ENCODE data around the gene TRPM2. TPM values are rescaled to one million over a fixed set of nuclear protein-coding genes. Genes with fewer than 3 reads are reported as not detected.
A peak's percentile ranks its signal among the peaks of the same experiment; 100 is the strongest.

Gene TRPM2
- total and polyA plus RNA-seq, 2 of the 13 experiments (the other 11 are each of a cell fraction or from before 2014, with no cell fraction given): 0.07 to 0.20 TPM

- TF ChIP-seq, protein P1, sequence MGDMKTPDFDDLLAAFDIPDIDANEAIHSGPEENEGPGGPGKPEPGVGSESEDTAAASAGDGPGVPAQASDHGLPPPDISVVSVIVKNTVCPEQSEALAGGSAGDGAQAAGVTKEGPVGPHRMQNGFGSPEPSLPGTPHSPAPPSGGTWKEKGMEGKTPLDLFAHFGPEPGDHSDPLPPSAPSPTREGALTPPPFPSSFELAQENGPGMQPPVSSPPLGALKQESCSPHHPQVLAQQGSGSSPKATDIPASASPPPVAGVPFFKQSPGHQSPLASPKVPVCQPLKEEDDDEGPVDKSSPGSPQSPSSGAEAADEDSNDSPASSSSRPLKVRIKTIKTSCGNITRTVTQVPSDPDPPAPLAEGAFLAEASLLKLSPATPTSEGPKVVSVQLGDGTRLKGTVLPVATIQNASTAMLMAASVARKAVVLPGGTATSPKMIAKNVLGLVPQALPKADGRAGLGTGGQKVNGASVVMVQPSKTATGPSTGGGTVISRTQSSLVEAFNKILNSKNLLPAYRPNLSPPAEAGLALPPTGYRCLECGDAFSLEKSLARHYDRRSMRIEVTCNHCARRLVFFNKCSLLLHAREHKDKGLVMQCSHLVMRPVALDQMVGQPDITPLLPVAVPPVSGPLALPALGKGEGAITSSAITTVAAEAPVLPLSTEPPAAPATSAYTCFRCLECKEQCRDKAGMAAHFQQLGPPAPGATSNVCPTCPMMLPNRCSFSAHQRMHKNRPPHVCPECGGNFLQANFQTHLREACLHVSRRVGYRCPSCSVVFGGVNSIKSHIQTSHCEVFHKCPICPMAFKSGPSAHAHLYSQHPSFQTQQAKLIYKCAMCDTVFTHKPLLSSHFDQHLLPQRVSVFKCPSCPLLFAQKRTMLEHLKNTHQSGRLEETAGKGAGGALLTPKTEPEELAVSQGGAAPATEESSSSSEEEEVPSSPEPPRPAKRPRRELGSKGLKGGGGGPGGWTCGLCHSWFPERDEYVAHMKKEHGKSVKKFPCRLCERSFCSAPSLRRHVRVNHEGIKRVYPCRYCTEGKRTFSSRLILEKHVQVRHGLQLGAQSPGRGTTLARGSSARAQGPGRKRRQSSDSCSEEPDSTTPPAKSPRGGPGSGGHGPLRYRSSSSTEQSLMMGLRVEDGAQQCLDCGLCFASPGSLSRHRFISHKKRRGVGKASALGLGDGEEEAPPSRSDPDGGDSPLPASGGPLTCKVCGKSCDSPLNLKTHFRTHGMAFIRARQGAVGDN (CRISPR knock-in tag; IDR thresholded peaks at IDR 0.05): peak; percentile 38; the same call in 1 of the 2 replicates
- TF ChIP-seq SMC3 (IDR thresholded peaks at IDR 0.05; ENCODE audit: low read length) (peak; percentile 32; the same call in 1 of the 2 replicates), HOXA3 (CRISPR knock-in tag; IDR thresholded peaks at IDR 0.05) (peak; percentile 23; the same call in 1 of the 2 replicates), SPEN (CRISPR knock-in tag; IDR thresholded peaks at IDR 0.05; ENCODE audit: low read depth) (0 out of 2 replicates have a peak, but pooled peaks have one; percentile 44), RAD21 (CRISPR knock-in tag; IDR thresholded peaks at IDR 0.05) (peak; percentile 30; the same call in 1 of the 2 replicates), RBAK (CRISPR knock-in tag; IDR thresholded peaks at IDR 0.05) (0 out of 2 replicates have a peak, but pooled peaks have one; percentile 54), ZNF891 (CRISPR knock-in tag; IDR thresholded peaks at IDR 0.05) (0 out of 2 replicates have a peak, but pooled peaks have one; percentile 14), FOXA3 (CRISPR knock-in tag; IDR thresholded peaks at IDR 0.05) (0 out of 2 replicates have a peak, but pooled peaks have one; percentile 8), STAG1 (CRISPR knock-in tag; IDR thresholded peaks at IDR 0.05) (peak; percentile 72), SALL1 (CRISPR knock-in tag; IDR thresholded peaks at IDR 0.05) (0 out of 2 replicates have a peak, but pooled peaks have one; percentile 10)
Observed at GRCh38 chr21:44479556-44480199, 126.3 kb downstream of the TRPM2 start (continued).

Data from HepG2 (cell line).